ACC112 (cell line): Measurements from ENCODE around the gene MED23.
A peak's percentile ranks its signal among the peaks of the same experiment; 100 is the strongest.

Experiments used
- H2AFZ ChIP-seq: fragments of 200-600 bp; sonication (generic); one replicate; pipeline ENCODE4 v1.6.0; 2017; ENCODE audit warnings: antibody characterized with exemption, low read length; ENCODE audit not compliant: unreplicated experiment
- H3K27ac ChIP-seq: fragments of 200-600 bp; sonication (generic); 2 replicates; pipeline ENCODE4 v1.5.1; 2014; ENCODE audit warnings: low read depth, mild to moderate bottlenecking, antibody characterized with exemption, low read length, moderate library complexity
- H3K27me3 ChIP-seq: fragments of 200-600 bp; sonication (generic); 2 replicates; pipeline ENCODE4 v1.6.1; 2014; ENCODE audit warnings: mild to moderate bottlenecking, antibody characterized with exemption, low read length, moderate library complexity, mixed read lengths; ENCODE audit not compliant: insufficient read depth
- H3K36me3 ChIP-seq: fragments of 200-600 bp; sonication (generic); 2 replicates; pipeline ENCODE4 v1.6.1; 2016; ENCODE audit warnings: mild to moderate bottlenecking, antibody characterized with exemption, low read length, moderate library complexity, mixed read lengths; ENCODE audit not compliant: insufficient read depth
- H3K4me1 ChIP-seq: fragments of 200-600 bp; sonication (generic); one replicate; pipeline ENCODE4 v1.6.1; 2016; ENCODE audit warnings: low read length, mixed read lengths; ENCODE audit not compliant: insufficient read depth, unreplicated experiment, control insufficient read depth
- H3K4me3 ChIP-seq: fragments of 200-600 bp; sonication (generic); 2 replicates; pipeline ENCODE4 v1.5.1; 2014; ENCODE audit warnings: mild to moderate bottlenecking, low read depth, low read length
- H3K79me2 ChIP-seq: fragments of 200-600 bp; sonication (generic); one replicate; pipeline ENCODE4 v1.6.0; 2016; ENCODE audit warnings: low read length; ENCODE audit not compliant: control insufficient read depth, unreplicated experiment, insufficient read depth

The MED23 gene

DNA sequence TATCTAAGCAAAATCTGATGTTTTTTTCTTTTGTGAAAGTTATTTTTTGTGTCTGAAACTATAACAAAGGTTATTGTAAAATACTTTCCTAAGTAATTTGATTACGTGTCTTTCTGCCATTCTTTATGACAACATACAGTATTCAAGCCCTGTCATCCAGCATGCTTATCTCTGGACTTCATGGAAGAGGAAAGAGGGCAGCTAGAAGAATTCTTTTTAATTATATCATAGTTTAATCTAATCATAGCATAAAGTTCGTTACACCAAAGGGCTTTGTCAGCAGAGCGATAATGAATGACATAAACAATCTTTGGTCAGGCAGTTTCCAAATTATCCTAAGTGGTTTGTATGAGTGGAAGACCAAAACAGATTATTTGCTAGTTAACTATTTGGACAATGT, 12.5 kb upstream of the MED23 start:
- Histone ChIP-seq H2AFZ (no peak overlapping the region), H3K4me3 (no peak overlapping the region), H3K27me3 (peaks cover 3% of the 10 kb centered on the region; the same call in 1 of the 2 replicates), H3K27ac (no peak overlapping the region), H3K4me1 (no peaks in the 10 kb centered on the region), H3K36me3 (no peaks in the 10 kb centered on the region), H3K79me2 (no peaks in the 10 kb centered on the region)

DNA sequence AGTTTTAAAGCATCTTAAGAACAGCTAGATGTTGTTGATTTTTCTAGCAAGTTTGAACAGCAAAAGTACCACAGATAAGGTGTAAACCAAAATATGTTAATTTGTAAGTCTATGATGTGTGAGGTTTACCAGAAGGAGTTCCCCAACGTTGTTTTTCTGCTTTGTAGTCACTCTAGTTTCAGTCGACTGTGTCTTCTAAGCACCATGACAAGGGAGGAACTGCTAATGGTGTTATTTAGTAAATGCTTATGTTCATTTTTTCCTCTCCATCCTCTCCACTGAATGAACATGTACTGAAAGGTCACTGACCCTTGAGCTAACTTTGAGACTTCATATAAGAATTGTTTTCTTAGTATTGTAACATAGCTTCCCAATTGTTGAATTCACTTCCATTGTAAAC, 12.1 kb upstream of the MED23 start:
- Histone ChIP-seq H3K79me2 (no peaks in the 10 kb centered on the region), H3K4me3 (no peak overlapping the region), H3K36me3 (no peaks in the 10 kb centered on the region), H2AFZ (no peak overlapping the region), H3K27me3 (peaks cover 3% of the 10 kb centered on the region; the same call in 1 of the 2 replicates), H3K27ac (no peak overlapping the region), H3K4me1 (no peaks in the 10 kb centered on the region)

DNA sequence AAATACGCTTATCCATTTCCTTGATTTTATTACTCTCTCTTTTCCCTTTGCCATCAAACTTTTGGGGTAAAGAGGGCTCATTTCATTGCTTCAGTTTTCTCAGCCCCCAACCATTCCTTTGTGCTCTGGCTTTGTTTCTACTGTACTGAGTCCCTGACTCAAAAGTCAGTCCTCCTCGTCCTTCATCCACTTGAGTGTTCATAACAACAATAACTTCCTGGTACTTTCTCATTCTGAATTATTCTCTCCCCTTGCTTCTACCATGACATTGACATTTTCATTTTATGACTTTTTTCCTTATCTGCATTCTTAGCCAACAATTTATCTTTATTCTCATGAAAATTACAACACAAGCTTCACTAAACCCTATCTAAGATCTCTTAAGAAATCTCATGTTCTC, 10.0 kb upstream of the MED23 start:
- Histone ChIP-seq H3K27me3 (no peaks in the 10 kb centered on the region), H3K36me3 (no peaks in the 10 kb centered on the region), H3K27ac (no peak overlapping the region), H2AFZ (no peak overlapping the region), H3K79me2 (no peaks in the 10 kb centered on the region), H3K4me1 (no peaks in the 10 kb centered on the region), H3K4me3 (no peak overlapping the region)

DNA sequence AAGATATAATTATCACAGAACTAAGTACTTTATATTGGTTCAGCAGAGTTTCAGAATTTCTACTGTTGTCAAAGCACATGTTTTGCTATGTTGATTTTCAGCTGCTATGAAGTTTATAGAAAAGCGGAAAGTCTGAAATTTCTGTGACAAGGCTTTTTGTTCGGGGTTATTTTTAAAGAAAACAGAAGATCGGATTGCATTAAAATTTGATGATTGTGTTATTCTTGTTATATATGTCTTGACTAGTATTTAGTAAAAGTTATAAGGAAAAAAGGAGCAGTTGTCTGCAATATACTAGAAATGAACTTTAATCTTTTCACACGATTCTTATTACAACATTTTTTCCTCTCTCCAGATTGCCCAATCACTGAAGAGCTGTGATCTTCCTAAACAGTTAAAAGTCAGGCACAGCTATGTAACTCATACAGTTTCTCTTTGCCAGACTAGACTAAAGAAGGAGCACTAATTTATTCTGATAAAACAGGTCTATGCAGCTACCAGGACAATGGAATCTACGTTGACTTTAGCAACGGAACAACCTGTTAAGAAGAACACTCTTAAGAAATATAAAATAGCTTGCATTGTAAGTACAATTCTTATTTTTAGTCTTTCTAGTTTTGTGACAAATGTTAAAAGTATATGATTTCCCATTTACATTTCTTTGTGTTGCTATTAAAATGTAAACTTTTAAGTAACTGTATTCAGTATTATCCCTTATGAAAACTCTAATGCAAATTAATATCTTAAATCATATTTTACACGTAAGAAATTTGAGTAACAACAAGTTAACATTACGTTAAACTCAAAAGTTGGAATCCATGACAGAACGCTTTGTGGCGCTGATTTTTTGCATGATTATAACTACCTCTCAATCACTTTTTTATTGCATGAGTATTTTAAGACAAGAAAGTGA, 9.1 kb upstream of the MED23 start, which contains the start of gene ENPP3:
ENPP3 (plus strand) TSS at position 423 of the 913 bp plus-strand sequence; CDS start at position 506, 83 bp downstream.
- Histone ChIP-seq H3K27me3 (no peaks in the 10 kb centered on the region), H3K79me2 (no peaks in the 10 kb centered on the region), H3K36me3 (no peaks in the 10 kb centered on the region), H2AFZ (no peak within 1 kb of the TSS), H3K27ac (no peak within 1 kb of the TSS), H3K4me1 (no peaks in the 10 kb centered on the region), H3K4me3 (no peak within 1 kb of the TSS)

DNA sequence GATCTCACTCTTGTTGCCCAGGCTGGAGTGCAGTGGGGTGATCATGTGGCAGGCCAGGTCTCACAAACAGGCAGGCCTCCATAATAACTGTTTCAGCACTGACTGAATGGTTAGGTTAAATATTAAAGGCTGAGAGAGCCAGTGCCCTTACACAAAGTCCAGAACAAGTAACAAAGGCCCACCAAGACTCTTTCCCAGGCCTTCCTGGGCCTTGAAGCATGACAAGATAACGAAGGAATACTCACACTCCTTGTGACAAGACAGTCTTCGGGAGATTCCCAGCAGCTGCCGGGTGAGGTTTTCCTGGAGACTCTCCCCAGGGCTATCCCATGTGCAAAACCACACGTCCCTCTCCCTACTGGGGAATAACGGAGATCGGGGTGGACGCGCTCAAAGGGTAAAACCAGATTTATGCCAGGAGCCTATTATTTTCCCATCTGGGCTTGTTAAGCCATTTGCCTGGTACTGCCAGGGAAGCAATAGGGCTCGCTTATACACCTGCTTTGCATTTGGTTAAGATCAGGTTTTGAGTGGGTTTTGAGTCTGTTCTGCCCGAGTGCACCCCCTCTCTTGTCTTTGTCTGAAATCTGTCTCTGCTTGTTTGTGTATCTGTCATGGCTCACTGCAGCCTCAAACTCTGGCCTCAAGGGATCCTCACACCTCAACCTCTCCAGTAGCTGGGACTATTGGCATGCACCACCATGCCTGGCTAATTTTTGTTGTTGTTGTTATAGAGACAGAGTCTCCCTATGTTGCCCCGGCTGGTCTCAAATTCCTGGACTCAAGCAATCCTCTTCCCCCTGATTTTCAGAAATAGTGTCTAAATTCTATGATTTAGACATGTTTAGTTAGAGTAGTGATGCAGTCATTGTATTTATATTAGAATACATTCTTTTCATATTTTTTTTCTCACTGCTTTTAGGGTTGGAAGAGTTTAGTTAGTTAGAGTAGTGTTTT, 7.6 kb upstream of the MED23 start:
- no peak overlapping the region for H3K4me3 ChIP-seq
- H3K4me1 ChIP-seq, result no peaks in the 10 kb centered on the region
- H3K27ac ChIP-seq, result no peak overlapping the region
- H3K36me3 ChIP-seq, result no peaks in the 10 kb centered on the region
- H3K79me2 ChIP-seq, result no peaks in the 10 kb centered on the region
- no peaks in the 10 kb centered on the region; the same call in 1 of the 2 replicates for H3K27me3 ChIP-seq
- no peak overlapping the region for H2AFZ ChIP-seq

DNA sequence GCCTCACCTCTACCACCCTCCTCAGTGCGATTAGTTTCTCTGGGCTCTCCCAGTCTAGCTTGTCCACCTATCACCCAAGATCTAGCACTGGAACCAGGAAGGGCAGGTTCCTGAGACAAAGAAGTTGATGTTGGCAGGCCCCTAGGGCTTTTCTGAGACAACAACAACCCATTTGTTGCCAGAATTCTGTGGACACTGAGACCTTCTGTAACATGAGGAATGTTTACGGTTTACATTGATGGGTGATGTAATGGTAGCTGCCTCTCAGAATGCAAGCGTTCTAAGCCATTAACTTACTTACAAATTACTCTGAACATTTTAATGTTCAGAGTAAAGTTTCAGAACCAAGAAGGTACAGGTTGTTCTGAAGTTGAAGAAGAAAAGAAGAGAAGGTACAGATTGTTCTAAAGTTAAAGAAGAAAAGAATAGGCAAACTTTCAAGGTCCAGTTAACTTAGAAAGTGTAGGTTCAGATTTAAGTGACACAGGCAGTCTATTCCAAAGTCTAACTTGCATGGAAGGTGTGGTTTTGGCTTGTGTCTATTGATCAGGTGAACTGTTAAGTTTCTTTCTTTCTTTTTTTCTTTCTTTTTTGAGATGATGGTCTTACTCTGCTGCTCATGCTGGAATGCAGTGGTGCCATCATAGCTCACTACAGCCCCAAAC, 3.7 kb upstream of the MED23 start:
- Histone ChIP-seq H3K27me3 (no peaks in the 10 kb centered on the region; the same call in 1 of the 2 replicates), H3K4me3 (no peak overlapping the region), H3K27ac (no peak overlapping the region), H3K36me3 (no peaks in the 10 kb centered on the region), H2AFZ (no peak overlapping the region), H3K4me1 (peaks cover 3% of the 10 kb centered on the region), H3K79me2 (peaks cover 13% of the 10 kb centered on the region)

DNA sequence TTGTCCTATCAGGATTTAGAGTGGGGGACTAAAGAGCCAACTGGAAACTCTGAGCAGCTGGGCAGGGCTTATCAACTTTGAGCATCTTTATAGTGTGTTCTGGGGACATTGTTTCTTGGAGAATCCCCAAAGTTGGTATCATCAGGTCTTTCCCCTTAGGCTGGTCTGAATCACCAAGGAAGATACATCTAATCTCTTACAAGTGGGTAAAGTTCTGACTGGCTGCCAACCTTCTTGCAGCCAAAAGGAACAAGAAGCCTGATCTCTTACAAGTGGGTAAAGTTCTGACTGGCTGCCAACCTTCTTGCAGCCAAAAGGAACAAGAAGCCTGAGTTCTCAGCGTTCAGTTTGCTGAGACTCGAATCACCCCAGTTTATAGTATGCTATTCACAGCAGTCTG, 1.6 kb upstream of the MED23 start:
- H3K27ac ChIP-seq, result no peak overlapping the region

DNA sequence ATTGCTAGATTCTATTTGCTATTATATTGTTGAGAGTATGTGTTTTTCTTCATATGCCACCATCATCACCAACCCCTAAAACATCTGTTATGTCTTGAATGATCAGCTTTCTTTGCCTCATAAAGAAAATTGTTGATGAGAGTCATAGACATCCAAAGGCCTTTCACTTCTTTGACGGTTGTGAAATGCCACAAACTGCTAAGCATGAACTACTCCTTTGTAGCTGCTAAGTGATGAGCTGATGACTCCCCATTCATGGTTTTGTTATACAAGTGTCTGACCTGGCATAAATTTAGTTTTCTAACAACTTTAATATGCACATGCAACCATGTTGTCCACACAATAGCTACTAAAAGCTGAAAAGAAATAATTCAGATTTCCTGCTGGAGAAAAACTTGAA, 684 bp upstream of the MED23 start:
- Histone ChIP-seq H3K36me3 (peaks cover 10% of the 10 kb centered on the region), H3K4me1 (peaks cover 5% of the 10 kb centered on the region), H3K79me2 (peaks cover 20% of the 10 kb centered on the region), H3K27ac (no peak overlapping the region), H3K27me3 (no peaks in the 10 kb centered on the region; the same call in 1 of the 2 replicates), H2AFZ (peak overlapping the region; percentile 84), H3K4me3 (peak overlapping the region; percentile 93)

More for the DNA sequence above, 1.6 kb upstream of the MED23 start:
- Histone ChIP-seq H3K4me3 (no peak overlapping the region), H3K27me3 (no peaks in the 10 kb centered on the region; the same call in 1 of the 2 replicates), H2AFZ (peak overlapping the region; percentile 84), H3K36me3 (peaks cover 2% of the 10 kb centered on the region), H3K4me1 (peaks cover 5% of the 10 kb centered on the region), H3K79me2 (peaks cover 20% of the 10 kb centered on the region)

DNA sequence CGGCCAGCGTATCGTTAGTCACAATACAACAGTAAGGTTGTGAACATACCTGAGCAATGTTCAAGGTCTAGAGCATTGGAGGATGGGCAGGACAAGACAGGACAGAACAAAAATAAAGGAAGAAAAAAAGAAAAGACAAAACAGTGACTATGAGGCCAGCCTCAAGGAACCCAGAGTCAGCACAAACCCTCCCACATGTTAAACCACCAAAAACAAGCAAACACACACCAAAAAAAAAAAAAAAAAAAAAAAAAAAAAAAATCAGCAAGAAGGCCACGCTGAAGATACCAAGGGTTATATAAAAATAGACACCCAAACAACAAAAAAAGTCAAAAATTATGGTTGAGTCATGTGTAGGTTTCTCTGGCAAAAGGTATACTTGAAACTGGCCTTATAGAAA, 12.8 kb downstream of the MED23 start:
- Histone ChIP-seq H3K79me2 (no peaks in the 10 kb centered on the region), H3K27me3 (no peaks in the 10 kb centered on the region), H3K27ac (no peak overlapping the region), H3K36me3 (peaks cover 35% of the 10 kb centered on the region), H3K4me3 (no peak overlapping the region), H3K4me1 (no peaks in the 10 kb centered on the region), H2AFZ (no peak overlapping the region)

DNA sequence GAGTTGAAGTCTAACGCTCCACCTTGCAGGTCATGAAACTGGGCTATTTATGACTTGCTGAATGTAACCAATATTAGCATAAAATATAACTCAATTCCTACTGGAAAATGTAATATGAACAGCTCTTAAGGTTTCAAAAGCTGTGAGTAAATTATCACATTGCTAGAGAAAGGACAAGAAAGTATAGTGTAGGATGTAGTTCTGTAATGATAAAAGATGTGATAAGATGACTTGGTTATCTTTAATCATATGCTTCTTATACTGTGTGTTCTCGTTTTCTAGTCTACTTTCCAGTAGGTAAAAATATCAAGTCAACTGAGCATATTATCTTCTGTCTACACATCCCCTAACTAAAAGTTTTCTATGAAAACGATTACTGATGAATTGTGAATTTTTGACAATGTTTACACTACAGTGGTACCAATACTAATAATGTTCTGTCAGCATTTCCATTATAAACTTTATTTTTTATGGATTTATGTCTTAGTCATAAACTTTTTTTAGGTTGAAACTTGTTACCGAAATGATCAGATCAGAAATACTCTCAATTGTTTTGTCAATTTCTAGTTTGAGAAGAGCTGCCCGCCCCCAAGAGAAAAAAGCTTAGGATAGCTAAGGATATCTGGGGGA, 14.6 kb downstream of the MED23 start:
- no peaks in the 10 kb centered on the region for H3K4me1 ChIP-seq
- H3K79me2 ChIP-seq, result no peaks in the 10 kb centered on the region
- no peak overlapping the region for H2AFZ ChIP-seq
- H3K27me3 ChIP-seq, result no peaks in the 10 kb centered on the region
- no peak overlapping the region for H3K4me3 ChIP-seq
- peaks cover 28% of the 10 kb centered on the region for H3K36me3 ChIP-seq
- H3K27ac ChIP-seq, result no peak overlapping the region
